GM19328 (cell line): ENCODE data around the gene MIPEP.
"Not testable (repeated sequence)": the region's sequence is repeated elsewhere in the genome, so short reads cannot be mapped to it uniquely, and the experiment has no call there.

Experiments used
- ATAC-seq: cut with Tn5 transposase; IDR thresholded peaks from one replicate; pipeline ENCODE4 v1.9.1; 2021; ENCODE audit warnings: mild to moderate bottlenecking, moderate library complexity; ENCODE audit not compliant: unreplicated experiment

Gene MIPEP

DNA sequence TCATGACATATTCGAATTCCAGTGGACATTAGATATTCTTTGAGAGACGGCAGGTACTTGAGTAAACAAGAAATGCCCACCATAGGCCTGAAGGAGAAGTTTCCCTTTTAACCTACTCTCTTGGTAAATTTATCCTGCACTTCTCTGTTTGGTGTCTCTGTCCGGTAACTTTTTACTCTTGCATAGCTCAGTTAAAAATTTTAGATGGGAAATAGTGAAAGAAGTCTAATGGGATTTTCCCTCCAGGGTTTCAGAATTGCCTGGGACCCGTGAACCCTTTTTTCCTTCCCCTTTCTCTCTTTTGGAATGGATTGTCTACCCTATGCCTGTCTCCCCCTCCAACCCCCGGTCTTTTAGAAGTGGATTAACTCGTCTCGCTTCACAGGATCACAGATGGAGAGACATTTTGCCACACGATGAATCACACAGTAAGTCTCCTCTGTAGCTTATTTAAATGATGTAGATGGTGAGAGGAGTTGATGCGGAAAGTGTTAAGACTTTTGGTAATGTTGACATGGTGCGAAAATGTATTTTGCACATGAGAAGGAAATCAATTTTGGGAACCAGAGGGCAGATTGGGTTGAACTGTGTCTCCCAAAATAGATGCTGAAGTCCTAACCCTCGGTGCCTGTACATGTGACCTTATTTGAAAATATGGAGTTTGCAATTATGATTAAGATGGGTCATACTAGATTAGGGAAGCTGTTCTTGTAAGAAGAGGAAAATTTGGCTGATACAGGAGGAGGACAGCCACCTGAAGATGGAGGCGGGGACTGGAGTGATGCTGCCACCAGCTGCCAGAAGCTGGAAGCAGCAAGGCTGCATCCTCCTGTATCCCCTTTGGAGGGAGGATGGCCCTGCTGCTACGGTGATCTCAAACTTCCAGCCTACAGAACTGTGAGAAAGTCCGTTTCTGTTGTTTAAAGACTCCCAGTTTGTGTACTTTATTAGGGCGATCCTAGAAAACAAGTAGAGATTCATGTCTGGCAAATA is 711 bp upstream of the MIPEP start:
- ATAC-seq: peak; percentile 7

DNA sequence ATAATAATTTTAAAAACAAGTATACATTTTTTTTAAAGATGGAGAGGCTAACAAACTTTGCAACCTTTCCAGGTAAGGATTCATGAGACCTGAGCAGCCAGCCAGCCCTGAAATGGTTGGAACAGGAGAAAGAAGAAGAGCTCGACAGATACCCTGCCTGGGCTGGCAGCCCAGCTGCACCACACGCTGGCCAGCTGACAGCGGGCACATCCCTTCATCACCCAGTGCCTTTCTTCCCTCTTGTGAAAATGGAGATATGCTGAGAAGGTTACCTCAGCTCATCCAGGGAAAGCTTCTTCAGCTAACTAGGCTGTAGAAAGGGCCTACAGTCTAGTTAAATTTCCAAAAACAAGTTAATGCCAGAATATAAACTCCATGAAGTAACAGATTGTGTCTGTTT is 4.8 kb downstream of the MIPEP start:
- ATAC-seq: not testable (repeated sequence)

DNA sequence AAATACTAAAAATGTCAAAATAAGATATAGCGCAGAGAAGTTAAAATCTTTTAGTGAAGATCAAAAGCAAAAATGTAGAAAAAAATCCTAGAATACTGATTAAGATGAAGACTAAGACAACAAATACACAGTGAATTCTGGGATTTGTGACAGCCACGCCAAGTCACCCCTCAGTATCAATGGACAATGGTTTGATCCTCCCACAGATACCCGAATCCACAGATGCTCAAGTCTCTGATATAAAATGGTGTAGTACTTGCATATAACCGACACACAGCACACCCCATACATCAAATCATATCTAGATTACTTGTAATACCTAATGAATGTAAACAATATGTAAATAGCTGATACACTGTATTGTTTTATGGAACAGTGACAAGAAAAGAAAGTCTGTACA is 5.9 kb downstream of the MIPEP start:
- ATAC-seq: no peak

DNA sequence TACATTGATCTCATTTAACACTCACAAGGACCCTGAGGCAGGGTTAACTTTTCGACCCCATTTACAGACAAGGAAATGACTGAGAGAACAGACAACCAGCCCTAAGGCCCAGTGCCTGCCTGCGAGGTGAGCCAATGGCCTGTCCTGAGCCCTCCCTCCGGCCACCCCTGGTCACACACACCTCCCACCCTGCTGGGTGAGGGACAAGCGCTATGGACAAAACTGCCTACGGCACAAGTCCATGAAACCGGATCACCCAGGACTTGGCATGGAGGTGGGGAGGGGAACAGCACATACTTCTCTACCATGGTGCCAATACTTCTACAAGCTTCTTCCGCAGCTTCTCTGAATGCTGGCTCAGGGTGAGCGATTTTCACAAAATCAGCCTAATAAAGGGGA is 7.8 kb downstream of the MIPEP start:
- ATAC-seq: not testable (repeated sequence)

- not testable (repeated sequence) for ATAC-seq
These were observed 8.5 kb downstream of the MIPEP start for GRCh38 chr13:23880493-23881401.

DNA sequence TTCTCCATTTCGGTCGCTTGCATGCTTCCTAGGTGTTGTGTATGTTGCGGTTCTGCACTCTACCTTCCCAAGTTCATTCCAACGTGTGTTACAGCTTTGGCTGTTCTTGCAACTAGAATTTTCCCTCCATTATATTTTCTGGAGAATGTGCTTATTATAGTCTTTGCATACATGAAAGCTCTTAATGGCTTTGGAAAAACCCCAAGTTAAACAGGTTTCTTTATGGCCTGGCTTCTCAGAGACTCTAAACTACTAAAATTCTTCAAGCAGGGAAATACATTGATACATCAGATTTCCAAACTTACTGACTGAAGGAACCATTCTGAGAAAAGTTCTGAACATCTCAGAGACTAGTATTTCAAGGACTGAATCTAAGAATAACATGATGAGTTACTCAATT is 11.9 kb downstream of the MIPEP start:
- no peak for ATAC-seq

DNA sequence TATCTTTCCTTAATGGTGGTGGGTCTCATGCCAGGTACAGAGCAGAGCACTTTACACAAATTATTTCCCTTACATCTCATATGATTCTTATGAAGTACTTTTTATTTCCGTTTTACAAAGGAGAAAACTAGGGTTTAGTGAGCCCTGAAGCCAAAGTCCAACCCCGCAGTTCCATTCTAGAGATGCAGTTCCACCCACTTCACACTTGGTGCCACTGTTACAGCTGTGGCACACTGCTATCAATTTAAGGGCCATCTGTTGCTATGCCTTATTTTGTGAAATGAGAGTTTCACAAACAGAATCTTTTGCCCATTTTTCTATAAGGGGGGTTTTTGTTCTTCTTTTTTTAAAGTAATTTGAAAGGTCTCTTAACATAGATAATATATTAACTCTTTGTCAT is 12.9 kb downstream of the MIPEP start:
- ATAC-seq: no peak

- ATAC-seq: no peak
These were observed 17.5 kb downstream of the MIPEP start for GRCh38 chr13:23871616-23872220.

DNA sequence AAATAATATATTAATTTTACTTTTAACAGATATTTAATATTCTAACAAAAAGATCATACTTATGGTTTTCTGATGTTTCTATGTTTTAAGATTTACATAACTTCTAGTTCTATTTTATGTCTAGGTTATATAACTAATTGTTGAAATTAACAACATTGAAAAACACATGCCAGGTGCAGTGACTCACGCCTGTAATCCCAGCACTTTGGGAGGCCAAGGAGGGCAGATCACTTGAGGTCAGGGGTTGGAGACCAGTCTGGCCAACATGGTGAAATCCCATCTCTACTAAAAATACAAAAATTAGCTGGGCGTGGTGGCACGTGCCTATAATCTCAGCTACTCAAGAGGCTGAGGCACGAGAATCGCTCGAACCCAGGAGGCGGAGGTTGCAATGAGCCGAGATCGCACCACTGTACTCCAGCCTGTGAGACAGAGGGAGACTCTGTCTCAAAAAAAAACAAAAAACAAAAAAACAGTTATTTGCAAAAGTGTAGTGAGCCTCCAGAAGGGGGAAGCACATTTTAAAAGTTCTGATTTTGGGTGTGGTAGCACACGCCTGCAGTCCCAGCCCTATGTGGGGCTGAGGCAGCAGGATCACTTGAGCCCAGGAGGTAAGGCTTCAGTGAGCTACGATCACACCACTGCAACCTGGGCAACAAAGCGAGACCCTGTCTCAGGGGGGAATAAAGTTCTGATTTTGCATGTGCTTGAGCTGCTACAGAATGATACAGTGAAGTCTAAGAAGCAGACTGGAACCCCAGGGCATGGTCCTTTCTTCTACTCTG is 18.7 kb downstream of the MIPEP start:
- no peak for ATAC-seq

DNA sequence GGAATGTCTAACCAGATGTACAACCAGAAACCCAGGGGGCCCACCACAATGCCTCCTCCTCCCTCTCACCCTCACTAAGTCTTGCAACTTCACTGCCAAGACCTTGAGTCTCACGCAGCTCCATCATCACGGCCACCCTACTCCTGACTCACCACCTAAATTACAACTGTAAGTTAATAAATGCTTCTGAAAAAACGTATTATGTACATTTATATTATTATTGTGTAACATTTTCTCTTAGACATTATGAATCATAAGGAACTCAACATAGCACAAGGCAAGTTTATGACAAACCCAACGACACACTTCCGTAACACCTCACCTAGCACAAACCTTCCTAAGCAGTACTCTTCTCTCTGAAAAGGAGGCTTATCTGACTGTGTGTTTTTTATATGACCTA is 20.7 kb downstream of the MIPEP start:
- ATAC-seq: no peak

DNA sequence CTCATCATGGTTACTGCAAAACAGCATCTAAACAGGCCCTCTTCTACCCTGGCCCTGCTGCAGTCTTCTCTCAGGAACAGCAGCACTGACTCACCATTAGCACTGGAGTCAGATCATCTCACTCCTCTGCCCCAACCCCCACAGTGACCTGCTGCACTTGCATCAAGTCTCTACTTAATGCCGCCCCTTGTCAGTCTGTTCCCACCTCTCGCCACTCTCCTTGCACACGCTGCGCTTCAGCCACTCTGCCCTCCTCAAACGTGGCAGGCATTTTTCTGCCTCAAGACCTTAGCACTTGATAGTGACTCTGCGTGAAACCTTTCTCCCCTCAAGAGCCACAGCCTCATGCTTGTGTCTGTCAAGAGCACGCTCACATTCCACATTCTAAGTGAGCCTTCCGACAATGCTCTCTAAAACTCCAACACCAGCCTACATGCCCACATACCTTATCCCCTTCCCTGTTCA is 22.1 kb downstream of the MIPEP start:
- ATAC-seq: no peak

DNA sequence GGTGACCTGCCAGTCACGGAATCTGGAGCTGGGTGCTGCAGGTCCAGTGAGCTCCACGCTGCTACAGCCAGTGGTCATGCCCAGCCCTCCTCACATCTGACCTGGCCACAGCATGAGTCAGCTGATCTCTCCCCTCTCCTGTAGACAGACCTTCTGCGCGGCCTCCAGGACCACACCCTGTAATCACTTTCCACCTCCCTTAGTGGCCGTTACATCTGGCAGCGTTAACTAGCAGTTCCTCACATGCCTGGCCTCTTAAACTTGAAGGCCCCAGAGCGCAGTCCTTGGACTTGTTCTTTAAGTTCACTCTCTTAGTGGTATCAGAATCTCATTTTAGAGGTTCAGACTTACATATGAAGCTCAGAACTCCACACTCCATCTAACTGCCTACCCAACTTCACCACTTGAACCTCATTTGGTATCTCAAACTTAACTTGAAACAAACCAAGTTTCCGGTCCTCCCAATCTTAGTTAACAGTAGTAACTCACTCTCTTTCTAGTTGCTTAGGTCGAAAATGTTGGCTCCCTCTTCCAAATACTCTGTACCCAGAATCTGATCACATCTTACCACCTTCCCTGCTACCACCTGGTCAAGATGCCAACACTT is 22.7 kb downstream of the MIPEP start:
- ATAC-seq: no peak

- ATAC-seq: no peak
These were observed 23.3 kb downstream of the MIPEP start for GRCh38 chr13:23865906-23866305.

- no peak for ATAC-seq
These were observed 24.2 kb downstream of the MIPEP start for GRCh38 chr13:23865026-23865425.

- ATAC-seq: no peak
These were observed 27.9 kb downstream of the MIPEP start for GRCh38 chr13:23861310-23861709.

- ATAC-seq: no peak
These were observed 29.3 kb downstream of the MIPEP start for GRCh38 chr13:23859904-23860303.

DNA sequence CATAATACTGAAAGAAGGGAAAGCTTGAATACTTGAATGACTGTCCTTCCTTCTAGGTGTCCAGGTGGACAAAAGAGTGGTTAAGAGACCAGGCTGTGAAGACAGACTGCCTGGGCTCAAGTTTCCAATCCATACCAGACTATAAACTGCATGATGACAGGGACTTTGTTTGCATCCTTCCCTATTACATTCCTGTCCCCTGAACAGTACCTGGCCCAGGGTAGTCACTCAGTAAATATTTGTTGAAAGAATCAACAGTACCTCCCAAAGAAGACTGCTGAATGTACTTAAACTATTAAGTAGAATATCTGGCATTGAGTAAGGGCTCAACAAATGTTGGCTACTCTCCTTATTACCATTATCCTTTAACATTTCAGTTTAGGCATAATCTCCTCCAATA is 29.7 kb downstream of the MIPEP start:
- no peak for ATAC-seq

DNA sequence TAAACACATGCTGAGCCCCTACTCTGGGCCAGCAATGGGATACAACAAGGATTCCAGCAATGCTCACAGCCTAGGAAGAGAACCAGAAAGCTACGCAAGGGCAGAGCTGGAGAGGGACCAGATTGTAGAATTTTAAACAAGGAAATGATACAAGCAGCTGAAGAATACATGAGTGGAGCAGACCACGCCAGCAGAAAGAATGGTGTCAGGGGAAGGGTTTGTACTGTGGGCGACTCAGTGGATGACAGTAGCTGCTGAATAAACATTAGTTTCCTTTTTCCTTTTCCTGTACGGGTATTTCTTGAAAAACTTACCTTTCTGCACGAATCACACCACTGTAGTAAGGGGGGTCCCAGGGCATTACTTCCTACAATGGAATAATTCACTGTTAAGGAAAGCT is 30.7 kb downstream of the MIPEP start:
- ATAC-seq: no peak

DNA sequence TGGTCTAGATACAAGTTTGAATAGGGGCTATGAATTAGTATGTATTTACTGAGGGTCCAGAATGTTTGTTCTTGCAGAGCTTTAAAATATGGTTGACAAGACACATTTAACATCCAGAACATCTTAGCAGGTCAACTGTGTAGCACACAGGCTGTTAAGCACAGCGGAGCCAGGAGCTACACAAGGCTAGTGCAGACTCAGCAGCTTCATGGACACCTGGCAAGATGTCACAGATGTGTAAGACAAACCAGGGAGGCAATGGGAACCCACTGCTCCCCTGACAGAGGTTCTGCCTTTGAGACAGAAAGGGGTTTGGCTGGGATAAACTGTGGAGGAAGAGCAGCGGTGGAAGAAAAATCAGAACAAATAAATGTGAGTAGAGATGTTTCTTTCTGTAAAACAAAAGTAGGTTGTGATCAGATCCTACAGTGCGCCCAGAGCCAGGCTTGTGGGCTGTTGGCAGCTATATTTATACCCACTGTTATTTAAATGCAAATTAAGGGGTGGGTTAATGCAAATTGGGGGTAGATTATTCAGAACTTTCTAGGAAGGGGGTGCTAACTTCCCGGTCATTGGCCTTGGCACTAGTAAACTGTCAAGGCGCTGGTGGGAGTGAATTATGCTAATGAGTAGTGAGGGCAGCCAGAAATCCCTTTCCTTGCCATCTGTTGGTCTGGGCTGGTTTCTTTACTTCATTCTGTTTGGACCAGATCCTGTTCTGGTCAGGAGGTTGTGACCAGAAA is 33.0 kb downstream of the MIPEP start:
- no peak for ATAC-seq
